ENCODE results near the gene HELZ. TPM values are rescaled to one million over a fixed set of nuclear protein-coding genes. Genes with fewer than 3 reads are reported as not detected.

The HELZ gene
- total and polyA plus RNA-seq, 7 donors: 1.8 to 55.7 (median 30.8) TPM

DNA sequence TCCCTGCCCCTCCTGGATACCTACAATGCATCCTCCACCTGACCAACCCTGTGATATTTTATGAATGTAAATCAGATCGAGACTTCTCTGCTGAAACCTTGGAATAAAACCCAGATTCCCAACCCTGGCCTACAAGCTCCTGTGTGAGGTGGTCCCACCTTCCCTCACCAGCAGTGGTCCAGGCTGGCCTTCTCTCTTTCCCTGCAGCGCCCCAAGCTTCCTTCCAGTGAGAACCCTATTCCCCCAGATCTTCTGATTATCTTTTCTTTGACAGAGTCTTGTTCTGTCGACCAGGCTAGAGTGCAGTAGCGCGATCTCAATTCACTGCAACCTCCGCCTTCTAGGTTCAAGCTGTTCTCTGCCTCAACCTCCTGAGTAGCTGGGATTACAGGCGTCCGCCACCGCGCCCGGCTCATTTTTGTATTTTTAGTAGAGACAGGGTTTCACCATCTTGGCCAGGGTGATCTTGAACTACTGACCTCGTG, 2.5 kb upstream of the HELZ start:
- intact Hi-C loops (cut with DNase I): no loop called here
- H3K27ac ChIP-seq: no peak overlapping the region
- ATAC-seq: no peak

DNA sequence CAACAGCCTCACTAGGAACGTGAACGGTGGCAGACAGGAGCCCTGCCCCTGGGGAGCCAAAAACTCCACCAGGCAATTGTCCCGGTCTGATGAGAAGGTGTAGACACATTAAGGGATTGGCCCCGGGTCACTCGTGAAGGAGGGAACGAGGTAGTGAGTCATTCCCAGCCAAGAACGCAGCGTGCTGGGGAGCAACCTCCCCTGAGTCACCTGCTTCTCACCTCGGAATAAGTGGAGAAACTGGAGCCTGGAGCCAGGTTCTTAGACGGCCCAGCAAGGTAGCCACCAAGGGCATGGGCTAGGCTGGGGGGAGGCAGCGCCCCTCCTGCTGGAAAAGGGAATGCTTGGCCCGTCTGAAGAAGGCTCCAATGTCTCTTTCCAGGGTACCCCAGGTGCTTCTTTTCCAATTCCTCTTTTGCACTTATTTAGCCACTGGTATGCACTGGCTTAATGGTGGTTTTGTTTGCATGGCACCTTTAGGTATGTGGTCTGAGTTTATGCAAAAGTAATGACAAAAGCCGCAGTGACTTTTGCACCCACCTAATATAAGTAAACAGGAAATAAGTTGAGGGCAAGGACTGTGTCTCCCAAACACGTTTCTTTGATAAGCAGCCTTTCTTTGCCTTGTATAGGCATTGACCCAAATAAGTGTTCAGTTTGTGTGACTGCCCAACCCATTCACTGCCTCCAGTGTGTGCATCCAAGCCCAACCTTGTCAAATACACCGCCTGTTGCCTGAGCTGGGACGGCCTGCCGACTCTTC, 1.8 kb upstream of the HELZ start:
- 66 to 75% (median 72%) methylated on average over 17 of the region's 17 CpGs for WGBS, 3 donors
- Histone ChIP-seq H3K27me3 (ENCODE audit: insufficient read depth in 3 of 3, low read length in 2 of 3) (no peaks in the 10 kb centered on the region), H3K36me3 (ENCODE audit: insufficient read depth in 1 of 2, low read depth in 1 of 2) (peaks cover 0 to under 1% of the 10 kb centered on the region in 2 donors), H3K4me1 (peaks cover 22% of the 10 kb centered on the region), H3K9me3 (no peaks in the 10 kb centered on the region), H3K27ac (no peak overlapping the region), H3K4me3 (peak overlapping the region; percentile 90)
- DNase-seq (peak; percentile 25 to 53), ATAC-seq (peak in 3 of 4 donors; percentile 30 to 64 (median 52))
- intact Hi-C loops (cut with DNase I): no loop called here
- TF ChIP-seq CTCF (IDR thresholded peaks at IDR 0.05): no peak

More for the DNA sequence above, 2.5 kb upstream of the HELZ start:
- Histone ChIP-seq H3K27me3 (ENCODE audit: insufficient read depth in 3 of 3, low read length in 2 of 3) (no peaks in the 10 kb centered on the region), H3K36me3 (ENCODE audit: insufficient read depth in 1 of 2, low read depth in 1 of 2) (no peaks in the 10 kb centered on the region), H3K4me1 (peaks cover 18% of the 10 kb centered on the region), H3K9me3 (no peaks in the 10 kb centered on the region), H3K4me3 (no peak overlapping the region)
- 96 to 97% (median 96%) methylated on average over 12 of the region's 12 CpGs for WGBS, 3 donors
- no peak for TF ChIP-seq CTCF (IDR thresholded peaks at IDR 0.05)
- no peak for DNase-seq

GRCh38 chr17:67246403-67246652, 1.3 kb upstream of the HELZ start:
- peak overlapping the region; percentile 90 for H3K4me3 ChIP-seq
- peaks cover 0 to 5% of the 10 kb centered on the region in 2 donors for H3K36me3 ChIP-seq (ENCODE audit: insufficient read depth in 1 of 2, low read depth in 1 of 2)
- peaks cover 27% of the 10 kb centered on the region for H3K4me1 ChIP-seq
- H3K27me3 ChIP-seq (ENCODE audit: insufficient read depth in 3 of 3, low read length in 2 of 3): no peaks in the 10 kb centered on the region
- 49 to 66% (median 60%) methylated on average over 8 of the region's 8 CpGs for WGBS, 3 donors
- no peak for ATAC-seq
- intact Hi-C loops (cut with DNase I): no loop called here
- H3K27ac ChIP-seq: no peak overlapping the region
- TF ChIP-seq CTCF (IDR thresholded peaks at IDR 0.05): no peak
- no peaks in the 10 kb centered on the region for H3K9me3 ChIP-seq
- DNase-seq: no peak

- no peaks in the 10 kb centered on the region for H3K27me3 ChIP-seq (ENCODE audit: insufficient read depth in 3 of 3, low read length in 2 of 3)
- H3K4me1 ChIP-seq: peaks cover 32% of the 10 kb centered on the region
- no peaks in the 10 kb centered on the region for H3K9me3 ChIP-seq
- WGBS, 3 donors: 0 to 2% (median 1%) methylated on average over 42 to 75 of the region's 75 CpGs
- peak; percentile 4 for TF ChIP-seq CTCF (IDR thresholded peaks at IDR 0.05)
- DNase-seq (peak; percentile 19 to 56), ATAC-seq (peak; percentile 38 to 51 (median 42))
- peak overlapping the region; percentile 91 for H3K27ac ChIP-seq
- peak overlapping the region; percentile 90 for H3K4me3 ChIP-seq
- intact Hi-C loops (cut with DNase I): loop anchor here in 1 of 2 donors (2.0 kb wide), 1 partner anchor 35 kb away; no protein-coding TSS in a partner anchor
- peaks cover 0 to 8% of the 10 kb centered on the region in 2 donors for H3K36me3 ChIP-seq (ENCODE audit: insufficient read depth in 1 of 2, low read depth in 1 of 2)
Observed at GRCh38 chr17:67245694-67246402, 852 bp upstream of the HELZ start.
